Right atrium auricular region (tissue), 2 donors: ENCODE data around the gene KCNH5. TPM values are rescaled to one million over a fixed set of nuclear protein-coding genes. Genes with fewer than 3 reads are reported as not detected.

ENCODE experiments used
- DNase-seq: peaks from one replicate; pipeline ENCODE4 v3.0.0-alpha.2; 2019; ENCODE audit warnings: low spot score
- H3K27ac ChIP-seq, 2 donors: fragments of 200-600 bp; sonication (generic); 1 replicate in 1 of 2; 2 replicates in 1 of 2; pipeline ENCODE4 v1.5.1; 2016 to 2019
- H3K27me3 ChIP-seq, 2 donors: fragments of 200-600 bp; sonication (generic); one replicate each; pipeline versions ENCODE4 v1.5.1 to v1.6.0; 2017 to 2019
- H3K36me3 ChIP-seq: fragments of 200-600 bp; sonication (generic); one replicate; pipeline ENCODE4 v1.5.1; 2016
- H3K4me1 ChIP-seq, 2 donors: fragments of 200-600 bp; sonication (generic); one replicate each; pipeline versions ENCODE4 v1.5.1 to v1.6.0; 2017 to 2019
- H3K4me3 ChIP-seq, 2 donors: fragments of 200-600 bp; sonication (generic); 1 replicate in 1 of 2; 2 replicates in 1 of 2; pipeline ENCODE4 v1.5.1; 2017 to 2019; ENCODE audit warnings: mild to moderate bottlenecking in 1 of 2, moderate library complexity in 1 of 2
- H3K9me3 ChIP-seq, 2 donors: fragments of 200-600 bp; sonication (generic); one replicate each; pipeline ENCODE4 v1.5.1; 2019
- total RNA-seq, 2 donors: library from RNA; depleted of rRNA; stranded (reverse); fragments of >200 nt; gene quantifications; one replicate each; pipeline ENCODE4 v1.1.0, GENCODE V29; 2016
- TF ChIP-seq, protein P1 (sequence below), 2 donors: fragments of 200-600 bp; sonication (generic); IDR thresholded peaks; one replicate each; pipeline ENCODE4 v1.5.1; 2019; ENCODE audit warnings: antibody characterized with exemption in 2 of 2

The KCNH5 gene
- total RNA-seq, 2 donors from 2014 or later, result 1.3 TPM; not detected in 1

DNA sequence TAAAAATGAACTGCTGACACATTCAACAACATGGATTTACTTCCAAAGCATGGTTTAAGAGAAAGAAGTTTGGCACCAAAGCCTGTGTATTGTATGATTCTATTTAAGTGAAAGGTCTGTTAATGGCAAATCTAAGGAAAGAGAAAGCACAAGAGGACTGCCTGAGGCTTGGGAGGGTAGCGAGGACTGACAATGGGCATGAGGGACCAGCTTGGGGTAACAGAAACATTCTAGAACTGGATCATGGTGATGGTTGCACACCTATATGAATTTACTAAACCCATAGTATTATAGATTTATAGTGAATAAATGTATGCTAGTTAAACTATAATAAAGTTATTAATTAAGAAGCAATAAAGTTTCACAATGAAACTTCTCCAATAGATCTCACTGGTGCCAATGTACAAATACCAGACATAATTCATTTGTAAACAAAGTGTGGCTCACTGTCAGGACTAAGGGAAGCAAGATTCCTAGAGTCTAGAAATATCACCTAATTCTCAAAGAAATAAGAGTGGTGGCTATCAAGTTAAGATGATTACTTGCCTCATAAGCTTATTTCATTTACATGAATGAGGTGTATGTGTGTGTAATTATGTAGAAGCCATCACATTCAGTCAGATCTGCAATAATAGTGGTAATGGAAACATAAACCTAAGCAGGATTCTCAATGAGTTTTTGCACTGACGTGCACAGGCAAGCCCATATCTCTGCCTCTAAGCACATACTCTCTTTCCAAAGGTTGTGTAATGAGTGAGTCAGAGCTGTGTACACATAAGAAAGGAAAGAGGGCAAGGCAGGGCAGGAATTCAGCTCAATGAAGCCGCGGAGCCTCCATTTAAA is 353.4 kb downstream of the KCNH5 start:
- DNase-seq, result no peak
- H3K27ac ChIP-seq, result peak overlapping the region in 1 of 2 donors; percentile 18
- H3K36me3 ChIP-seq, result no peaks in the 10 kb centered on the region
- no peaks in the 10 kb centered on the region for H3K4me1 ChIP-seq
- no peaks in the 10 kb centered on the region for H3K27me3 ChIP-seq
- H3K4me3 ChIP-seq, result no peak overlapping the region
- H3K9me3 ChIP-seq, result peaks cover 0 to 6% of the 10 kb centered on the region in 2 donors
- TF ChIP-seq, protein P1, sequence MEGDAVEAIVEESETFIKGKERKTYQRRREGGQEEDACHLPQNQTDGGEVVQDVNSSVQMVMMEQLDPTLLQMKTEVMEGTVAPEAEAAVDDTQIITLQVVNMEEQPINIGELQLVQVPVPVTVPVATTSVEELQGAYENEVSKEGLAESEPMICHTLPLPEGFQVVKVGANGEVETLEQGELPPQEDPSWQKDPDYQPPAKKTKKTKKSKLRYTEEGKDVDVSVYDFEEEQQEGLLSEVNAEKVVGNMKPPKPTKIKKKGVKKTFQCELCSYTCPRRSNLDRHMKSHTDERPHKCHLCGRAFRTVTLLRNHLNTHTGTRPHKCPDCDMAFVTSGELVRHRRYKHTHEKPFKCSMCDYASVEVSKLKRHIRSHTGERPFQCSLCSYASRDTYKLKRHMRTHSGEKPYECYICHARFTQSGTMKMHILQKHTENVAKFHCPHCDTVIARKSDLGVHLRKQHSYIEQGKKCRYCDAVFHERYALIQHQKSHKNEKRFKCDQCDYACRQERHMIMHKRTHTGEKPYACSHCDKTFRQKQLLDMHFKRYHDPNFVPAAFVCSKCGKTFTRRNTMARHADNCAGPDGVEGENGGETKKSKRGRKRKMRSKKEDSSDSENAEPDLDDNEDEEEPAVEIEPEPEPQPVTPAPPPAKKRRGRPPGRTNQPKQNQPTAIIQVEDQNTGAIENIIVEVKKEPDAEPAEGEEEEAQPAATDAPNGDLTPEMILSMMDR (IDR thresholded peaks at IDR 0.05), result no peak

DNA sequence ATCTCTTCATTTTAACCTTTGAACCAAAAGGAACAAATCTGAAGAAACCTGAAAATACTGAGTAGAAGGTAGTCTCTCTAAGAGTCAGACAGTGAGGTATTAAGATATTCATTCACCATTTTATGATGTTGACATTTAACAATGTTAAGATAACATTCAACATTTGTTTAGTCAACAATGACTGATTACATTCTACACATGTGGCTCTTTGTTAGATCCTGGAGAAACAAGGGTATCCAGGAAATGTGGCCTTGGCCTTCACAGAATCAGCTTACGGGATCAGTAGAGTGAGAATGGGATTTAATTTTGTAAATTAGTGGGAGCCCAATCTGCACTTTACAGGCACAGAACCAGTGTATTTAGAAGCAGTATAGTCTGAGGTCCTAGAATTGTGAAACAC is 355.5 kb downstream of the KCNH5 start:
- H3K4me3 ChIP-seq, result no peak overlapping the region
- H3K9me3 ChIP-seq, result peaks cover 0 to 6% of the 10 kb centered on the region in 2 donors
- H3K27me3 ChIP-seq, result no peaks in the 10 kb centered on the region
- no peaks in the 10 kb centered on the region for H3K4me1 ChIP-seq
- H3K36me3 ChIP-seq, result no peaks in the 10 kb centered on the region
- no peak overlapping the region for H3K27ac ChIP-seq
- TF ChIP-seq, protein P1 (IDR thresholded peaks at IDR 0.05), result no peak
- DNase-seq, result no peak

DNA sequence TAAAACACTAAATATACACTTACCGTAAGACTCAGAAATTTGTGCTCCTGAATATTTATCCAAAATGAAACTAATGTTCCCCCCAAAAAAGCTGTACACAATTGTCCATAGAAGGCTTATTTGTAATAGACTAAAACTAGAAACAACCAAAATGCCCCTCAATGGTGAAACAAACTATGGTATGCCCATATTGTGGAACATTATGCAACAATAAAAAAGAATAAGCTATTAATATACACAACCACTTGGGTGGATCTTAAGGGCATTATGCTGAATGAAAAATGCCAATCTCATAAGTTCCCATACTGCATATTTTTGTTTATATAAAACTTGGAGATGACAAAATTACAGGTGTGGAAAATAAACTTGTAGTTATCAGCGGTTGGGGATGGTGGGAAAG is 357.4 kb downstream of the KCNH5 start:
- Histone ChIP-seq H3K4me3 (no peak overlapping the region), H3K4me1 (no peaks in the 10 kb centered on the region), H3K9me3 (peaks cover 0 to 6% of the 10 kb centered on the region in 2 donors), H3K27me3 (no peaks in the 10 kb centered on the region), H3K36me3 (no peaks in the 10 kb centered on the region), H3K27ac (no peak overlapping the region)
- DNase-seq, result no peak
- TF ChIP-seq, protein P1 (IDR thresholded peaks at IDR 0.05), result no peak

DNA sequence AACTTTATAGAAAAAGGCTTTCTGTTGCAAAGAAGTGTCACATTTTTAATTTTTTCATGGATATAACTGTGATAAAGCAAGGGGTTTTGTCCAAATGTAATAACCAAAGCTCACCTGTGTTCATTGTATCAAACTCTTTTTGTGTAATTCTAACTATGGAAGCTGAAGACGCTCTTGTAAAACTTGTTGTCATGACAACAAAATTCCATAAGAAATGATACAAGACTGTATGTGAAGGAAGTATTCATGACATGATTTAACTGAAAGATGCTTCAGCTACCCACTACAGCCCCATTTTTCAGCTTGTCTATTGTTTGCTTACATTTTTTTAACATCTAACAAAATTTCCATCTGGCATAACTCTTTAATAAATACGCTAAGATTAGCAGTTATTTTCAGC is 360.9 kb downstream of the KCNH5 start:
- H3K36me3 ChIP-seq, result no peaks in the 10 kb centered on the region
- H3K27ac ChIP-seq, result no peak overlapping the region
- no peaks in the 10 kb centered on the region for H3K4me1 ChIP-seq
- TF ChIP-seq, protein P1 (IDR thresholded peaks at IDR 0.05), result no peak
- DNase-seq, result no peak
- no peak overlapping the region for H3K4me3 ChIP-seq
- peaks cover 0 to 6% of the 10 kb centered on the region in 2 donors for H3K9me3 ChIP-seq
- H3K27me3 ChIP-seq, result no peaks in the 10 kb centered on the region

DNA sequence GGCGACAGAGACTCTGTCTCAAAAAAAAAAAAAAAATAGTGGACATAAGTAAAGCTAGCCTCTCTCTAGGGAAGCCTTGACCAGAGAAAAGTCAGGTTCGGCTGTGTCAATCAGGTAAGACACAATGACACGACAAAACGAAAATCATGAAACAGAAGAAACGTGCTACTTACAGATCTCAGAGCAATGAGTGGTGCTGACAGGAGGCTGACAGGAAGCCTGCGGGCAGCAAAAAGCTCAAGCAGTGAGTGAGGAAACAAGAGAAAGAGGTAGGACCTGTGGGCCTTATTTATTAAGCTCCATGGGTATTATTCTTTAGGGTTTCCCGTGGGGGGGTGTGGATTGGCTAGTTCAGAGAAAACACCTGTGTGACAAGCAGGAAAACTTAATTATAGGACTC is 363.1 kb downstream of the KCNH5 start:
- no peaks in the 10 kb centered on the region for H3K27me3 ChIP-seq
- no peak overlapping the region for H3K4me3 ChIP-seq
- no peak for DNase-seq
- no peak overlapping the region for H3K27ac ChIP-seq
- TF ChIP-seq, protein P1 (IDR thresholded peaks at IDR 0.05), result no peak
- no peaks in the 10 kb centered on the region for H3K9me3 ChIP-seq
- H3K36me3 ChIP-seq, result no peaks in the 10 kb centered on the region
- H3K4me1 ChIP-seq, result no peaks in the 10 kb centered on the region
